A549 (cell line): ENCODE measurements around the gene CACNA2D2. TPM values are rescaled to one million over a fixed set of nuclear protein-coding genes. Genes with fewer than 3 reads are reported as not detected.

Experiments
- ATAC-seq, 2 experiments: fragments of 200-7000 bp in 1 of 2; fragments of >200 bp in 1 of 2; cut with Nextera tagmentation in 1 of 2; cut with Tn5 transposase in 1 of 2; 3 replicates each; pipeline versions ENCODE4 v1.8.0 to v1.9.1; 2018 to 2020; ENCODE audit warnings: mild to moderate bottlenecking in 1 of 2, moderate library complexity in 1 of 2
- CTCF ChIA-PET: fragments of 300-600 bp; sonication (Branson Sonifier 250); formaldehyde crosslinking; extraction: SDS; loops from one replicate; lab custom pipeline; 2021; ENCODE audit warnings: antibody characterized with exemption, inconsistent platforms; lab: Yijun Ruan, JAX
- POLR2A ChIA-PET: fragments of 350-600 bp; formaldehyde crosslinking; extraction: SDS; loops from one replicate; lab custom pipeline; 2021; ENCODE audit warnings: antibody characterized with exemption, inconsistent platforms; lab: Yijun Ruan, JAX
- DNase-seq, 2 experiments: peaks; one replicate each; pipeline versions ENCODE4 v3.0.0 to v3.0.0-alpha.2; 2011 to 2016; ENCODE audit warnings: low read depth in 1 of 2, low spot score in 1 of 2
- FAIRE-seq: peaks from 2 replicates; lab custom pipeline; 2011; peaks lifted over from hg19 to GRCh38; lab: Jason Lieb, UNC
- H3K27ac ChIP-seq, 2 experiments: fragments of >200 bp; sonication (Bioruptor Twin); formaldehyde crosslinking; 3 replicates each; pipeline ENCODE4 v1.5.1; 2016 to 2017
- H3K4me1 ChIP-seq: fragments of >200 bp; sonication (Bioruptor Twin); formaldehyde crosslinking; 3 replicates; pipeline ENCODE4 v1.6.1; 2016
- H3K4me2 ChIP-seq: fragments of >200 bp; sonication (Bioruptor Twin); formaldehyde crosslinking; 3 replicates; pipeline ENCODE4 v1.6.1; 2016
- H3K4me3 ChIP-seq: fragments of >200 bp; sonication (Bioruptor Twin); formaldehyde crosslinking; 3 replicates; pipeline ENCODE4 v1.5.1; 2016
- H3K9me3 ChIP-seq: fragments of >200 bp; sonication (Bioruptor Twin); formaldehyde crosslinking; 3 replicates; pipeline ENCODE4 v1.6.1; 2016
- ATOH8 ChIP-seq: fragments of 250-450 bp; sonication (Bioruptor Pico); IDR thresholded peaks from 2 replicates; pipeline ENCODE4 v1.5.0; 2020; ENCODE audit warnings: low read depth, mild to moderate bottlenecking, moderate library complexity
- CHD2 ChIP-seq: fragments of 150-350 bp; IDR thresholded peaks from 2 replicates; pipeline ENCODE4 v1.6.1; 2014; ENCODE audit warnings: low read length; ENCODE audit not compliant: partially characterized antibody
- EHF ChIP-seq: fragments of 250-450 bp; sonication (Bioruptor Pico); IDR thresholded peaks from 2 replicates; pipeline ENCODE4 v1.5.0; 2020; ENCODE audit warnings: mild to moderate bottlenecking
- EP300 ChIP-seq, 2 experiments: fragments of >200 bp; sonication (Bioruptor Twin); formaldehyde crosslinking; IDR thresholded peaks; 2 replicates in 1 of 2; 3 replicates in 1 of 2; pipeline ENCODE4 v1.6.1; 2016 to 2017
- ESRRA ChIP-seq: fragments of 150-350 bp; IDR thresholded peaks from 2 replicates; pipeline ENCODE4 v1.6.1; 2014; ENCODE audit warnings: mild to moderate bottlenecking, low read length, borderline replicate concordance
- HDAC2 ChIP-seq: fragments of 200-600 bp; sonication (generic); IDR thresholded peaks from 2 replicates; pipeline ENCODE4 v1.6.1; 2016
- HOXB5 ChIP-seq: fragments of 250-450 bp; sonication (Bioruptor Pico); IDR thresholded peaks from 2 replicates; pipeline ENCODE4 v1.5.0; 2020; ENCODE audit warnings: mild to moderate bottlenecking, moderate library complexity
- JUNB ChIP-seq: fragments of >200 bp; sonication (Bioruptor Twin); formaldehyde crosslinking; IDR thresholded peaks from 2 replicates; pipeline ENCODE4 v1.6.1; 2016
- KDM1A ChIP-seq: fragments of 200-600 bp; sonication (generic); IDR thresholded peaks from 2 replicates; pipeline ENCODE4 v1.6.1; 2016; ENCODE audit warnings: low read depth, mild to moderate bottlenecking
- MAX ChIP-seq: IDR thresholded peaks from 2 replicates; pipeline ENCODE4 v1.6.1; 2012
- NR3C1 ChIP-seq: fragments of >200 bp; sonication (Bioruptor Twin); formaldehyde crosslinking; IDR thresholded peaks from 3 replicates; pipeline ENCODE4 v1.6.1; 2017
- SMC3 ChIP-seq: fragments of >200 bp; sonication (Bioruptor Twin); formaldehyde crosslinking; IDR thresholded peaks from 3 replicates; pipeline ENCODE4 v1.6.1; 2018; ENCODE audit warnings: inconsistent platforms
- TFCP2L1 ChIP-seq: fragments of 250-450 bp; sonication (Bioruptor Pico); IDR thresholded peaks from 2 replicates; pipeline ENCODE4 v1.5.0; 2021; ENCODE audit warnings: mild to moderate bottlenecking
- ZSCAN20 ChIP-seq: fragments of 250-450 bp; sonication (Bioruptor Pico); IDR thresholded peaks from 2 replicates; pipeline ENCODE4 v1.8.0; 2022; ENCODE audit warnings: mild to moderate bottlenecking, moderate library complexity
- WGBS: methylation state at CpG from one replicate; pipeline ENCODE4 v1.1.6; 2017; ENCODE audit errors: missing lambda C conversion rate; 5-methylcytosine and 5-hydroxymethylcytosine counted together
- polyA plus RNA-seq, 4 experiments: library from polyadenylated mRNA; depleted of rRNA in 3 of 4; stranded (reverse); fragments of >200 nt; fragmentation: RNase III in 1 of 4; extraction: RNeasy Plus Mini Kit Qiagen cat#74134 plus additional on column Dnase treatment in 1 of 4; gene quantifications; 2 replicates in 3 of 4; 3 replicates in 1 of 4; pipeline ENCODE4 v1.2.3, GENCODE V29; 2011 to 2017
- TF ChIP-seq, protein P1 (sequence below): fragments of 200-600 bp; sonication (generic); IDR thresholded peaks from 2 replicates; pipeline ENCODE4 v1.6.1; 2016; ENCODE audit warnings: antibody characterized with exemption, mild to moderate bottlenecking, moderate library complexity

Gene CACNA2D2
- polyA plus RNA-seq, 2 of the 4 experiments (the other 2 are of a cell fraction): 0.21 to 0.75 TPM

DNA sequence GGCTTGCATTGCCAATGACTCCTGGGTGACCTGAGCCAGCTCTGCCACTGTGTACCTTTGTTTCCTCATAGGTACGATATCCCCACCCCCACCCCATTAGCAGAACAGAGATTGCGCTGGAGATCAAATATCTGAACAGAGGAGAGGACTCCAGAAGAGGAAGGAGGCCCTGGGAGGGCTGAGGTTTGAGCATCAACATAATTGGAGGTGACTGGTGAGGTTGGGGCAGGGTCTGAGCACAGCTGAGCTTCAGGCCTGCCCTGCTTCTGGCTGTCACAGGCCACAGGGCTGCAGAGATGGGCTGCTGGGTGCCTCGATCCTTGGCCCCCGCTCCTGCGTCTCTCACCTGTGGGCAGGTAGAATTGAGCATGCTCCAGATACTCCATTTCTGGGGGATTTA, 21.3 kb upstream of the CACNA2D2 start:
- Histone ChIP-seq H3K4me2 (no peak overlapping the region), H3K27ac (no peak overlapping the region), H3K9me3 (no peaks in the 10 kb centered on the region), H3K4me1 (no peaks in the 10 kb centered on the region)
- DNase-seq (no peak), FAIRE-seq (no peak), ATAC-seq (no peak)
- TF ChIP-seq ESRRA (no peak), CHD2 (no peak), EP300 (IDR thresholded peaks at IDR 0.05) (no peak), EHF (CRISPR knock-in tag) (no peak), NR3C1 (no peak), MAX (no peak), TFCP2L1 (no peak), ZSCAN20 (CRISPR knock-in tag) (no peak), HOXB5 (CRISPR knock-in tag) (no peak)
- TF ChIP-seq, all 56 proteins: peak for 0
- ChIA-PET POLR2A (no interaction called here), CTCF (interaction anchor here (0.7 to 5.5 kb wide), 5 partner anchors 14 to 177 kb away, joined by 3 to 35 read pairs (median 4); no protein-coding TSS in a partner anchor)
- WGBS: 56% methylated on average over 2 of the region's 5 CpGs
- H3K4me3 ChIP-seq: no peak overlapping the region

GRCh38 chr3:50523279-50523811, 19.9 kb upstream of the CACNA2D2 start:
- POLR2A ChIA-PET: no interaction called here
- CTCF ChIA-PET: interaction anchor here (1.1 to 5.5 kb wide), 4 partner anchors 17 to 90 kb away, joined by 4 to 35 read pairs (median 16); no protein-coding TSS in a partner anchor
- DNase-seq (no peak), FAIRE-seq (no peak), ATAC-seq (no peak)
- TF ChIP-seq EP300 (IDR thresholded peaks at IDR 0.05) (no peak), SMC3 (no peak), MAX (no peak), TFCP2L1 (no peak), JUNB (no peak), NR3C1 (no peak), KDM1A (no peak)
- WGBS: 46% methylated on average over 6 of the region's 9 CpGs
- Histone ChIP-seq H3K4me2 (no peak overlapping the region), H3K9me3 (no peaks in the 10 kb centered on the region), H3K27ac (no peak overlapping the region), H3K4me3 (no peak overlapping the region), H3K4me1 (no peaks in the 10 kb centered on the region)

- H3K9me3 ChIP-seq: no peaks in the 10 kb centered on the region
Measured at GRCh38 chr3:50521572-50521971, 18.1 kb upstream of the CACNA2D2 start.

More at GRCh38 chr3:50521572-50521971, 18.1 kb upstream of the CACNA2D2 start:
- no peak for FAIRE-seq
- no peak overlapping the region for H3K4me3 ChIP-seq
- CTCF ChIA-PET: interaction anchor here (0.6 to 5.5 kb wide), 6 partner anchors 16 to 94 kb away, joined by 3 to 35 read pairs (median 8); no protein-coding TSS in a partner anchor
- POLR2A ChIA-PET: no interaction called here
- TF ChIP-seq, protein P1, sequence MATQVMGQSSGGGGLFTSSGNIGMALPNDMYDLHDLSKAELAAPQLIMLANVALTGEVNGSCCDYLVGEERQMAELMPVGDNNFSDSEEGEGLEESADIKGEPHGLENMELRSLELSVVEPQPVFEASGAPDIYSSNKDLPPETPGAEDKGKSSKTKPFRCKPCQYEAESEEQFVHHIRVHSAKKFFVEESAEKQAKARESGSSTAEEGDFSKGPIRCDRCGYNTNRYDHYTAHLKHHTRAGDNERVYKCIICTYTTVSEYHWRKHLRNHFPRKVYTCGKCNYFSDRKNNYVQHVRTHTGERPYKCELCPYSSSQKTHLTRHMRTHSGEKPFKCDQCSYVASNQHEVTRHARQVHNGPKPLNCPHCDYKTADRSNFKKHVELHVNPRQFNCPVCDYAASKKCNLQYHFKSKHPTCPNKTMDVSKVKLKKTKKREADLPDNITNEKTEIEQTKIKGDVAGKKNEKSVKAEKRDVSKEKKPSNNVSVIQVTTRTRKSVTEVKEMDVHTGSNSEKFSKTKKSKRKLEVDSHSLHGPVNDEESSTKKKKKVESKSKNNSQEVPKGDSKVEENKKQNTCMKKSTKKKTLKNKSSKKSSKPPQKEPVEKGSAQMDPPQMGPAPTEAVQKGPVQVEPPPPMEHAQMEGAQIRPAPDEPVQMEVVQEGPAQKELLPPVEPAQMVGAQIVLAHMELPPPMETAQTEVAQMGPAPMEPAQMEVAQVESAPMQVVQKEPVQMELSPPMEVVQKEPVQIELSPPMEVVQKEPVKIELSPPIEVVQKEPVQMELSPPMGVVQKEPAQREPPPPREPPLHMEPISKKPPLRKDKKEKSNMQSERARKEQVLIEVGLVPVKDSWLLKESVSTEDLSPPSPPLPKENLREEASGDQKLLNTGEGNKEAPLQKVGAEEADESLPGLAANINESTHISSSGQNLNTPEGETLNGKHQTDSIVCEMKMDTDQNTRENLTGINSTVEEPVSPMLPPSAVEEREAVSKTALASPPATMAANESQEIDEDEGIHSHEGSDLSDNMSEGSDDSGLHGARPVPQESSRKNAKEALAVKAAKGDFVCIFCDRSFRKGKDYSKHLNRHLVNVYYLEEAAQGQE: no peak
- TF ChIP-seq HDAC2 (no peak), ATOH8 (CRISPR knock-in tag) (no peak), JUNB (no peak)
- WGBS: 39% methylated on average over 3 of the region's 5 CpGs
- no peak overlapping the region for H3K27ac ChIP-seq
- no peak for ATAC-seq
- DNase-seq: no peak
- no peak overlapping the region for H3K4me2 ChIP-seq
- H3K4me1 ChIP-seq: no peaks in the 10 kb centered on the region
